ENCODE measurements around the gene SULT1A3.
A peak's percentile ranks its signal among the peaks of the same experiment; 100 is the strongest.
"Not testable (repeated sequence)": the region's sequence is repeated elsewhere in the genome, so short reads cannot be mapped to it uniquely, and the experiment has no call there.

The SULT1A3 gene

DNA sequence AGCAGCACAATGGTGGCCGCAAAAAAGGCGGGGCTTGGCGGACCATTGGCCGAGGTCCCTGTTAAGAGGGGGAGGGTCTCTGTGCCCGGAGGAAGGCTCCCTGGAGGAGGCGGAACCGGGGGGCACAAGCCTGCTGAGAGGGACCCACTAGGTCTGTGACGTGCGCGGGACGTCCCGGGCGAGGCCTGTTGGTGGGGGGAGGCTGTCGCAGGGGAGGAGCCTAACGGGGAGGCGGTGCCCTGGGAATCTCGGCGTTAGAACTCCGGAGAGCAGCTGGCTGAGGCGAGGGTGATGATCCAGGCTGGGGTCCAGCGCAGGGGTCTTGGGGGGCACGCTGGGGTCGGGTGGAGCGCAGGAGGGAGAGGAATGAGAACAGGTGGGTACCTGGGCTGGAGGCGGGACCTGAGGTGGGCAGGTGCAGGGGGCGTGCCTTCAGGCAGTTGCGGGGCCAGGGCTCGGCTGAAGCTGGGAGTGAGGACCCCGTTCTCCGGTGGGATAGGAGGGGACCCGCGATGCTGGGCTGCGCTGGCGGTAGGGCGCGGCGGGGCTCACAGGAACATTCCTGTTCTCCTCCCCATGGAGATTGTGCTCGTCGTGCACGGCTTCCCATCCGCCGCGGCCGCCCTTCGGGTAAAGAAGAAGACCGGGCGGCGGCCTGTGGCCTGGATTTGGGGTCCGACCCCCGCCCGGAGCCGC lies 6.6 kb downstream of the SULT1A3 start:
- H3K27ac ChIP-seq (ENCODE audit: insufficient read depth, low read depth, low read length, poor library complexity, severe bottlenecking); H3K27me3 ChIP-seq (ENCODE audit: control insufficient read depth, insufficient read depth, low read length, poor library complexity, severe bottlenecking); H3K9me3 ChIP-seq (ENCODE audit: control insufficient read depth, low read length); H3K4me1 ChIP-seq (ENCODE audit: control insufficient read depth, insufficient read depth, low read length); H3K36me3 ChIP-seq (ENCODE audit: control insufficient read depth, insufficient read depth, low read length): not testable (repeated sequence)
- WGBS, 2 experiments = 0 to 3% methylated on average over 11 to 14 of the region's 52 CpGs
- peak overlapping the region; percentile 13 for H3K4me3 ChIP-seq (ENCODE audit: insufficient read depth, low read depth, low read length)

DNA sequence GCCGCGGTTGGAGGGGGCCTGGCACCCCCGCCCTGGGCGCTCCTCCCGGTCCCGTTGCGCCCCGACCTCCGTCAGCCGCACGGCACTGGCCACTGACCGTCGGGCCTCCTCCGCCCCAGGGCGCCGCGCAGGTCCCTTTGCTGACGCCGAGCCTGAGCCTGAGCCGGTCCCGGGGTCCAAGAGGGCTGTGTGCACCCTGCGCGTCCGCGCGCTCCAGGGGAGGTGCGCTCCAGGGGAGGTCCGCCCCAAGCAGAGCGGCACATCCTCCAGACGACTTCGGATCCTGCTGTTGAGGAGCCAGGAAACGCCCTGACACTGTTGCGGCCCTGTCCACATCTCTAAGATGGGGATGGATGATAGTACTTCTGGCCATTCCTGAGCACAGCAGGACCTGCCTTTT lies 7.2 kb downstream of the SULT1A3 start:
- not testable (repeated sequence) for H3K4me1 ChIP-seq (ENCODE audit: control insufficient read depth, insufficient read depth, low read length); H3K27ac ChIP-seq (ENCODE audit: insufficient read depth, low read depth, low read length, poor library complexity, severe bottlenecking); H3K4me3 ChIP-seq (ENCODE audit: insufficient read depth, low read depth, low read length); H3K27me3 ChIP-seq (ENCODE audit: control insufficient read depth, insufficient read depth, low read length, poor library complexity, severe bottlenecking); H3K36me3 ChIP-seq (ENCODE audit: control insufficient read depth, insufficient read depth, low read length); H3K9me3 ChIP-seq (ENCODE audit: control insufficient read depth, low read length)
- no CpG with 5 or more reads among the region's 33 CpGs for whole genome bisulfite sequencing, 2 experiments

DNA sequence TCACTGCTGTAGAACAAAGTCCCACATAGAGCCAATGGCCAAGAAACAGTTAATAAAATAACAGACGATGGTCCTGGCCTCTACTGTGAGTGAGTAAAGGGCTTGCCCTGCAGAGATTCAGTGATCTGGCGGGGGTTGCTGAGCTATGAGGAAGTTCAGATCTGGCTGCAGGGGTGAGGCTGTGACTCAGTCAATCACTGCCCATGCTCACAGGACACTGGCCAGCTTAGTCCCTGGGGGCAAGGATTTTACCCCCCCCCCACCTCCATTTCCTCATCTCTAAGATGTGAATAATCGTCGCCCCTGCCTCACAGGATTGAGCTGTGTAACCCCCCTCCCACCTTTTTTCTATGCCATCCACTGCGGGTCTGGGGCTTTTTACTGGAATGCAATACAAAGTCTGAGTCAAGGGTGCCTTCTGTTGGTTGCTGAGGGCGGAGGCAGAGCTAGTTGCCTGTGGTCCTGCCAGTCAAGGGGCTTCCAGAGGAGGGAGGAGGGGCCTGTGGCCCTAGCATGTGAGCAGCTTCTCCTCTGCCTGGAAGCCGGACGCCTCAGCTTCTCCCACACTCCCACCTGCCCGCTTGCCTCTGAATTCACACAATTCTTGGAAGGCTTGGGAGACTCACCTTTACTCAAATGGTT lies 8.1 kb downstream of the SULT1A3 start:
- no CpG with 5 or more reads among the region's 9 CpGs for WGBS, 2 experiments

DNA sequence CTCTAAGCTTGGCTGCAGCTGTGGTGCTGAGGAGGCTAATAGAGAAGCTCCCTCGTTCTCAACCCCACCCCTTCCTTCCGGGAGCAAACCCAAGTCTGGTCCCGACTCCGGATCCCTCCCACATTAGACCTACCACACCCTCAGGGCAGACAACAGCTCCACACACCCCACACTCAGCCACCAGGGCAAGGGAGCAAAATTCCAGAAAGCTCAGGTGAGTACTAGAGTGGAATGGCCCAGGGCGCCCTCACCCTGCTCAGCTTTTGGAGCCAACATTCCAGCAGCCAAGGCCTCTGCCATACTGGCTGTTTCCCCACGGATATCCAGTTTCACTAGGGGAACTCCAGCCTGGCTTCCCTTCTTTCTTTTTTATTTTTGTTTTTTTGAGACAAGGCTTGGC lies 10.0 kb downstream of the SULT1A3 start:
- not testable (repeated sequence) for H3K4me1 ChIP-seq (ENCODE audit: control insufficient read depth, insufficient read depth, low read length); H3K9me3 ChIP-seq (ENCODE audit: control insufficient read depth, low read length); H3K36me3 ChIP-seq (ENCODE audit: control insufficient read depth, insufficient read depth, low read length); H3K27me3 ChIP-seq (ENCODE audit: control insufficient read depth, insufficient read depth, low read length, poor library complexity, severe bottlenecking); H3K27ac ChIP-seq (ENCODE audit: insufficient read depth, low read depth, low read length, poor library complexity, severe bottlenecking); H3K4me3 ChIP-seq (ENCODE audit: insufficient read depth, low read depth, low read length)
- WGBS, 2 experiments = no CpG with 5 or more reads among the region's 6 CpGs

More for the DNA sequence above, 8.1 kb downstream of the SULT1A3 start:
- H3K27ac ChIP-seq (ENCODE audit: insufficient read depth, low read depth, low read length, poor library complexity, severe bottlenecking); H3K9me3 ChIP-seq (ENCODE audit: control insufficient read depth, low read length); H3K27me3 ChIP-seq (ENCODE audit: control insufficient read depth, insufficient read depth, low read length, poor library complexity, severe bottlenecking); H3K4me1 ChIP-seq (ENCODE audit: control insufficient read depth, insufficient read depth, low read length); H3K36me3 ChIP-seq (ENCODE audit: control insufficient read depth, insufficient read depth, low read length); H3K4me3 ChIP-seq (ENCODE audit: insufficient read depth, low read depth, low read length): not testable (repeated sequence)

- not testable (repeated sequence) for H3K27ac ChIP-seq (ENCODE audit: insufficient read depth, low read depth, low read length, poor library complexity, severe bottlenecking); H3K36me3 ChIP-seq (ENCODE audit: control insufficient read depth, insufficient read depth, low read length); H3K4me3 ChIP-seq (ENCODE audit: insufficient read depth, low read depth, low read length); H3K4me1 ChIP-seq (ENCODE audit: control insufficient read depth, insufficient read depth, low read length); H3K9me3 ChIP-seq (ENCODE audit: control insufficient read depth, low read length); H3K27me3 ChIP-seq (ENCODE audit: control insufficient read depth, insufficient read depth, low read length, poor library complexity, severe bottlenecking)
- WGBS, 2 experiments = no CpG with 5 or more reads among the region's 4 CpGs
Observed at GRCh38 chr16:30211414-30211813, 12.4 kb downstream of the SULT1A3 start.

DNA sequence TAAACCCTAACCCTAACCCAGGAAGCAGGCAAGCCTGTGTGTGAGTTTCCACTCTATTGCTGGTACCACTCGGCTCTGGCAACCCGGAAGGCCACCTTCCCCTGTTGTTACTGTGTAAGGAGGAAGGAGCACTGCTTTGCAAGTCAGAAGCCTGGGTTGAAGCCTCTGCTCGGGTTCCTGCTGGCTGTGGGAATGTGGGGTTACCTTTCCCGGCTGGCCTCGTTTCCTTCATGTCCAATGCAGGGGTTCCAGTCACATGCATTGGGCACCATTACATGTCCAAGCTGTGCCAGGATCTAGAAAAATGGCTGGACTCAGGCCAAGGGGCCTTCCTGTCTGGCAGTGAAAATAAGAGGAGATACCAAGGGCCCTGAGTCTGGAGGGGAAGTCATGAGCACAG lies 18.0 kb downstream of the SULT1A3 start:
- not testable (repeated sequence) for H3K4me1 ChIP-seq (ENCODE audit: control insufficient read depth, insufficient read depth, low read length); H3K27ac ChIP-seq (ENCODE audit: insufficient read depth, low read depth, low read length, poor library complexity, severe bottlenecking); H3K4me3 ChIP-seq (ENCODE audit: insufficient read depth, low read depth, low read length); H3K27me3 ChIP-seq (ENCODE audit: control insufficient read depth, insufficient read depth, low read length, poor library complexity, severe bottlenecking); H3K36me3 ChIP-seq (ENCODE audit: control insufficient read depth, insufficient read depth, low read length); H3K9me3 ChIP-seq (ENCODE audit: control insufficient read depth, low read length)
- WGBS, 2 experiments = 80% methylated on average over 1 of the region's 5 CpGs; no CpG with 5 or more reads in 1 of the 2 experiments

- H3K9me3 ChIP-seq (ENCODE audit: control insufficient read depth, low read length); H3K4me3 ChIP-seq (ENCODE audit: insufficient read depth, low read depth, low read length); H3K27me3 ChIP-seq (ENCODE audit: control insufficient read depth, insufficient read depth, low read length, poor library complexity, severe bottlenecking); H3K36me3 ChIP-seq (ENCODE audit: control insufficient read depth, insufficient read depth, low read length); H3K27ac ChIP-seq (ENCODE audit: insufficient read depth, low read depth, low read length, poor library complexity, severe bottlenecking); H3K4me1 ChIP-seq (ENCODE audit: control insufficient read depth, insufficient read depth, low read length): not testable (repeated sequence)
- no CpG with 5 or more reads among the region's 4 CpGs for WGBS, 2 experiments
Observed at GRCh38 chr16:30248379-30248778, 49.3 kb downstream of the SULT1A3 start, which contains the start of gene NPIPB13. Gene NPIPB13 (minus strand): TSS chr16:30248479. CDS start chr16:30245573, 2,906 bp downstream.

Measured in ectodermal cell (in vitro differentiated cells).